Activated T-cell treated with anti-CD3 and anti-CD28 coated beads, Interleukin-2, amount 50 U/mL, for 24 hours (primary cell): ENCODE measurements around the gene AGBL4.

ENCODE experiments used
- DNase-seq: peaks from one replicate; pipeline ENCODE4 v3.0.0-alpha.2; 2020
- H3K27ac Mint-ChIP-seq: 2 replicates; pipeline ENCODE4 v1.8.0; 2020; ENCODE audit warnings: mild to moderate bottlenecking, mixed read lengths
- H3K27me3 Mint-ChIP-seq: 2 replicates; pipeline ENCODE4 v1.8.0; 2020; ENCODE audit warnings: mixed read lengths
- H3K36me3 Mint-ChIP-seq: 2 replicates; pipeline ENCODE4 v1.8.0; 2020; ENCODE audit warnings: low read depth, mixed read lengths
- H3K4me1 Mint-ChIP-seq: 2 replicates; pipeline ENCODE4 v1.8.0; 2020; ENCODE audit warnings: low read depth, mixed read lengths
- H3K4me3 Mint-ChIP-seq: 2 replicates; pipeline ENCODE4 v1.8.0; 2020; ENCODE audit warnings: mild to moderate bottlenecking, moderate library complexity, mixed read lengths
- H3K9me3 Mint-ChIP-seq: 2 replicates; pipeline ENCODE4 v1.8.0; 2020; ENCODE audit warnings: mixed read lengths

Gene AGBL4

DNA sequence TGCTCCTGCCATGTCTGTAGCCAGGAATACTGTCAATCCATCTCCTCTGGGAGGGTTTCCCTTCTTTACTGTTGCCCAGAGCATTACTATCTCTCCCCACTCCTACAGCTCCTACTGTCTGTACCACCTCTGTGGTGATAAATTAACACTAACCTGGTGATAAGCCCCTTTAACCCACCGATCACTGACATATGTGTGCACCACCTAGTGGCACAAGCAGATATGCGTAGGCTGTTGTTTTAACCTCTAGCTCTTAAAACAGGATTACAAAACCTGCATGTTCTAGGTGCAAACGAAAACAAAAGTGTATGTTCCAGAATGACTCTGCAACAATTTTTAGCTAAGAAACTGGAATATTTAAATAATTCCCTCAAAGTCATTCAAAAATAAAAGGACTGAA is 1153.2 kb downstream of the AGBL4 start:
- no peak overlapping the region for H3K27ac Mint-ChIP-seq
- no peaks in the 10 kb centered on the region for H3K9me3 Mint-ChIP-seq
- H3K4me3 Mint-ChIP-seq: no peak overlapping the region
- no peaks in the 10 kb centered on the region for H3K4me1 Mint-ChIP-seq
- no peaks in the 10 kb centered on the region for H3K36me3 Mint-ChIP-seq
- peaks cover 8% of the 10 kb centered on the region for H3K27me3 Mint-ChIP-seq
- DNase-seq: no peak

DNA sequence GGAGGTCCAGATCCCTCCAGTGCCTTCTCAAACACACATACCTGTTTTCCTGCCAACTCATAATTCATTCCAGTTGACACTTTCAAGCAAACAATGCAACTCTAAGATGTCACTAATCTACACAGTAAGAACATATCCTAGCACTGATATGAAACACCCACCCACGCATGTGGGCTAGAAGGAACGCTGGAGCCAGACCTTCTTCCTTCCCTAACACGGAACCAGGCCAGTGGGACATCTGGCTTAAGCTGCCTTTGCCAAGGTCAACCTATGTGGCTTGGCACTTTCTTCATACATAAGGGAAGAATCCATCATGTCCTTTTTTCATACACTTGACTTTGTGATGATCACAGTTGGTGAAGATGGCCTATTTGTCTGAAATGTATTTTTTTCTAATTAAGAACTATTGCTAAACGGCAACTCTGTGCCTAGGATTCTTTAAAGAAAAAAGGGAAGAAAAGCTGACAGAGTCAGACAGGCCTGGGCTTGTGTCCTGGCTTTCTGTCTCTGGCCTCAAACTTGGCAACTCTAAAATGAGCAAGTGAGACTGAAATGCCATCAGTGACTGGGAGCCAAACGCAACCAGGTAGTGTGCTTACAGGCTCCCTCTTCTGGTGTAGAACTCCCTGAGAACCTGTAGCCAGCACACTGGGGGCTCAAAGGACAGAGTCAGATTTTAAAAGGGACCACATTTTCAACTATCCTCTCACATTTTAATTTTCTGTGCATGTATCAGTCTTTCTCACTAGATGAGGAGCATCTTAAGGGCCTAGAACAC is 1154.4 kb downstream of the AGBL4 start:
- no peak overlapping the region for H3K27ac Mint-ChIP-seq
- no peak overlapping the region for H3K4me3 Mint-ChIP-seq
- no peak for DNase-seq
- H3K36me3 Mint-ChIP-seq: no peaks in the 10 kb centered on the region
- peaks cover 6% of the 10 kb centered on the region for H3K27me3 Mint-ChIP-seq
- H3K4me1 Mint-ChIP-seq: no peaks in the 10 kb centered on the region
- no peaks in the 10 kb centered on the region for H3K9me3 Mint-ChIP-seq

GRCh38 chr1:48864913-48865312 is 1158.8 kb downstream of the AGBL4 start:
- Mint-ChIP-seq H3K4me1 (no peaks in the 10 kb centered on the region), H3K36me3 (no peaks in the 10 kb centered on the region), H3K9me3 (peaks cover 11% of the 10 kb centered on the region), H3K4me3 (no peak overlapping the region), H3K27me3 (no peaks in the 10 kb centered on the region), H3K27ac (no peak overlapping the region)
- no peak for DNase-seq

DNA sequence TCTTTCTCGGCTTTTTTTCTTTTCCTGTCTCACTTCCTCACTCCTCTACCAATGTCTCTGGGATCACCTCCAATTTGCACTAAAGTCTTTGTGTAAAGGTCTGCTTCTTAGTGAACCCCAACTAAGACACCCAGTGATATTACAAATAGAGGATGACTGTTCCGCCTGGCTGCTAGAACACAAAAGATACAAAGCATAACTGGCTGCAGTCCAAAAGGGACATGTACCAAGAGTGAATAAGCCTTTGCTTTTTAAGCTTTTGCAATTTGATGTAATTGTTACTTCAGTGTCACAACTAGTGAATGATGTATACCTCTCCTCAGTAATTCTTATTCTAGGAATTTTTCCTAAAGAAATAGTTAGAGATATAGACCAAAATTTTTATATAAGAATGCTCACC is 1164.3 kb downstream of the AGBL4 start:
- H3K36me3 Mint-ChIP-seq: no peaks in the 10 kb centered on the region
- no peak for DNase-seq

DNA sequence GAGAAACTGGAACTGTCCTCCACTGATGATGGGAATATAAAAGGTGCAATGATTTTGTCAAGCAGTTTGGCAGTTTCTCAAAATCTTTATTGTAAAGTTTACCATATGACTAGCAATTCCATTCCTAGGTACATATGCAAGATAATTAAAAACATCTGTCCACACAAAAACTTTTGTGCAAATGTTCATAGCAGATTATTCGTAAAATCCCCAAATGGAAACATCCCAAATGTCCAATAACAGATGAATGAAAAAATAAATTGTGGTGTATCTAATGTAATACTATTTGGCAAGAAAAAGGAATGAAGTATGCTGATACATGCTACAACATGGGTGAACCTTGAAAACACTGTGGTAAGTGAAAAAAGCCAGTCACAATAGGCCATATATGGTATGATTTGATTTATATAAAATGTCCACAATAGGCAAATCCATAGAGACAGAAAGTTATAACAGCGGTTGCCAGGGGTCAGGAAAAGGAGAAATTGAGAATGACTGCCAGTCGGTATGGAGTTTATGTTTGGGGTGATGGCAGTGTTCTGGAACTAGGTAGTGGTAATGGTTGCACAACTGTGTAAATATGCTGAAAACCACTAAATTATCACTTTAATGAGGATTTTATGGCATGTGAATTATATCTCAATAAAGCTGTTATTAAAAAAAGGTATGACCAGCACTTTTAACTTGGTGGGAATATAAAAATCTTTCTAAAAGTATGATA is 1165.4 kb downstream of the AGBL4 start:
- H3K4me3 Mint-ChIP-seq: no peak overlapping the region
- H3K27ac Mint-ChIP-seq: no peak overlapping the region
- peaks cover 2% of the 10 kb centered on the region for H3K27me3 Mint-ChIP-seq
- H3K36me3 Mint-ChIP-seq: no peaks in the 10 kb centered on the region
- DNase-seq: no peak
- H3K4me1 Mint-ChIP-seq: no peaks in the 10 kb centered on the region
- peaks cover 11% of the 10 kb centered on the region for H3K9me3 Mint-ChIP-seq

More for the DNA sequence above, 1164.3 kb downstream of the AGBL4 start:
- Mint-ChIP-seq H3K4me1 (no peaks in the 10 kb centered on the region), H3K9me3 (peaks cover 11% of the 10 kb centered on the region), H3K4me3 (no peak overlapping the region), H3K27ac (no peak overlapping the region), H3K27me3 (peaks cover 2% of the 10 kb centered on the region)

DNA sequence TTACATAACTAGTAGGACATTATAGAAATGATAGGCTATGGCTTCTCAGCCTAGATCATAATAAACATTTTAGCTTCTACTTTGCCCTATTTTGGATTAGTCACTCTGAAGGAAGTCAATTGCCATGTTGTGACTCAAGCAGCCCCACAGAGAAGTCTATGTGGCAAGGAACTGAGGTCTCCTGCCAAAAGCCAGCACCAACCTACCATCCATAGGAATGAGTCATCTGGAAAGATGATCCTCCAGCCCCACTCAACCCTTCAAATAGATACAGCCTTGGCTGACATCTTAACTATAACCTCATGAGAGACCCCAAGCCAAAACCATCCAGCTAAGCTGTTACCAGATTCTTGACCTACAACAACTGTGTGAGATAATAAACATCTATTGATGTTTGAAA is 1170.7 kb downstream of the AGBL4 start:
- no peaks in the 10 kb centered on the region for H3K4me1 Mint-ChIP-seq
- no peaks in the 10 kb centered on the region for H3K36me3 Mint-ChIP-seq
- H3K9me3 Mint-ChIP-seq: no peaks in the 10 kb centered on the region

GRCh38 chr1:48851638-48852037 is 1172.1 kb downstream of the AGBL4 start:
- Mint-ChIP-seq H3K27me3 (no peaks in the 10 kb centered on the region), H3K36me3 (no peaks in the 10 kb centered on the region), H3K9me3 (no peaks in the 10 kb centered on the region)

More for the DNA sequence above, 1170.7 kb downstream of the AGBL4 start:
- Mint-ChIP-seq H3K27me3 (no peaks in the 10 kb centered on the region), H3K27ac (no peak overlapping the region), H3K4me3 (no peak overlapping the region)
- DNase-seq: no peak

GRCh38 chr1:48848035-48848434 is 1175.7 kb downstream of the AGBL4 start:
- Mint-ChIP-seq H3K36me3 (no peaks in the 10 kb centered on the region), H3K9me3 (no peaks in the 10 kb centered on the region), H3K27ac (no peak overlapping the region), H3K4me3 (no peak overlapping the region), H3K27me3 (no peaks in the 10 kb centered on the region), H3K4me1 (no peaks in the 10 kb centered on the region)
- DNase-seq: no peak

More at GRCh38 chr1:48851638-48852037, 1172.1 kb downstream of the AGBL4 start:
- no peak for DNase-seq
- H3K4me1 Mint-ChIP-seq: no peaks in the 10 kb centered on the region
- no peak overlapping the region for H3K27ac Mint-ChIP-seq
- H3K4me3 Mint-ChIP-seq: no peak overlapping the region

GRCh38 chr1:48846441-48846840 is 1177.3 kb downstream of the AGBL4 start:
- H3K36me3 Mint-ChIP-seq: no peaks in the 10 kb centered on the region
- no peak overlapping the region for H3K4me3 Mint-ChIP-seq

DNA sequence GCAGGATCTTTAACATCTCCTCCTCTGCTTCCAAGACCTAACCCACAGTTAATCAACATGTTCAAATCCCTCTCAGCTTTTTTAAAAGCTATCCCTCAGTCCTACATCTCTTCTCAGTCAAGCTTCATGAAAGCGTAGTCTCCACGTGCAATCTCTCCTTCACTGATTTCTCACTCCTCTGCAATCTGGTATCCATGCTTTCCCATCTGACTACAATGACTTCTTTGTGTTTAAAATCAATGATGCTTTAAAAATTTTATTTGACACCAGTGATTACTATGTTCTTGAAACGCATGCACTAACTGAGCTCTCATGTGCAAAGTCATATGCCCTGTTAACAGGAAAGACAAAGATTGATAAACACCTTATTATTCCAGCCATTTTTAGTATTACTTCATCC is 1179.6 kb downstream of the AGBL4 start:
- DNase-seq: no peak
- H3K4me1 Mint-ChIP-seq: no peaks in the 10 kb centered on the region
- H3K27me3 Mint-ChIP-seq: peaks cover 4% of the 10 kb centered on the region
- no peaks in the 10 kb centered on the region for H3K36me3 Mint-ChIP-seq
- H3K9me3 Mint-ChIP-seq: no peaks in the 10 kb centered on the region
- H3K27ac Mint-ChIP-seq: no peak overlapping the region
- H3K4me3 Mint-ChIP-seq: no peak overlapping the region

More at GRCh38 chr1:48846441-48846840, 1177.3 kb downstream of the AGBL4 start:
- Mint-ChIP-seq H3K27ac (no peak overlapping the region), H3K27me3 (peaks cover 4% of the 10 kb centered on the region), H3K4me1 (no peaks in the 10 kb centered on the region), H3K9me3 (no peaks in the 10 kb centered on the region)
- no peak for DNase-seq

GRCh38 chr1:48841966-48842365 is 1181.8 kb downstream of the AGBL4 start:
- Mint-ChIP-seq H3K9me3 (no peaks in the 10 kb centered on the region), H3K4me1 (no peaks in the 10 kb centered on the region), H3K27ac (no peak overlapping the region), H3K27me3 (peaks cover 12% of the 10 kb centered on the region), H3K4me3 (no peak overlapping the region), H3K36me3 (no peaks in the 10 kb centered on the region)
- DNase-seq: no peak

DNA sequence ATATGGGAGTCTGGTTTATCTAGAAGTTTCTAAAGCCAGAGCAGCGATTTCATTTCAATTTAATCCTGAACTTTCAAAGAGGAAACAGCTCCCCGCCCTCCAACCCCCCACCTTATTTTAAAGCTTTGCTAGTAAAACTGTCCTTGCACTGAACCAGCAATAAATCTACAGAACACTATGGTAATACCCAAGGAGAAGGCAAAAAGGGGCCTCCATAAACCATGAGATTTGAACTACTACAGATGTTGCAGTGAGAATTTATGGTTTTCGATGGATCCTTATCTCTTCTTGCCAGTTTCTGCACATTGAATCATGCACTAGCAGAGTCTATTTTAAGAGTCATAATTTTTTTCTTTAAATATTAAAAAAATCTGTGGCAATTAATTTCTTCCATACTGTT is 1182.3 kb downstream of the AGBL4 start:
- DNase-seq: no peak
- Mint-ChIP-seq H3K9me3 (no peaks in the 10 kb centered on the region), H3K27me3 (peaks cover 13% of the 10 kb centered on the region), H3K4me1 (no peaks in the 10 kb centered on the region), H3K27ac (no peak overlapping the region), H3K4me3 (no peak overlapping the region), H3K36me3 (no peaks in the 10 kb centered on the region)

DNA sequence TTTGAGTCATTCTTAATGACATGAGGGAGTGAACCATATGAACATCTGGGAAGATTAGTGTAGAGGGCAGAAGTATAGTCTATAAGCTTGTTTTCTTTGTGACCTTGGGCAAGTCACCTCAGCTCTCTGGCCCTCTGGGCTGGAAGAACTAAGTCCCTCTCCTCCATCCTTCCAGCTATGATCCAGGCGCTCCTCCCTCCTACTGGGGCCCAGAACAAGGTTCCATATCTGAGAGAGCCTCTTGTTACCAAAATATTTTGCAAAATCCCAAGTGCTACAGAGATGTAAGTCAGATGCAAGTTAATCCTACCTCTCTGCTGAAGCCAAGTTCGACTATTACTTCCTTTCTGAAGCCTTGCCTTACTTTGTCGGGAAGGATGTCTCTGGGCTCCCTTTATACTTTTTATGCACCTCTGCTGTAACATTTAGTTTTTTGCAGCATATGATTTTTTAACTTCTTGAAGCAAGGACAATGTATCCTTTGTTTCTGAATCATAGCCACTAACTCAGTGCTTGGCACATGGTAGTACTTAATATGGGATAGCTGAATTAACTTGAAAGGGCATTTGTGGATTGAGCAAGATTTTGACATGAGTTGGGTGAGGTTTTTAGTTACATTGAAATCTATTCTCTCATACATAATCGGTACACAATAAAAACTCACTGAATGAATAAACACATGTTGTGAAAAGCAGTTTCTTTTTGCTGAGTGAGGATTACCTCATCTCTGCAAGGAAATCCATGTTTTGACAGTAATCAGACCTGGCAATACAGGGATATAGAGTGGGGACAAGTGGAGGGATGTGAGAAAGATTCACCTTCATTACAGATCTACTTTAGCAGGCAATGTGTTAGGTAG is 1192.4 kb downstream of the AGBL4 start:
- Mint-ChIP-seq H3K27me3 (peaks cover 23% of the 10 kb centered on the region), H3K27ac (no peak overlapping the region), H3K36me3 (no peaks in the 10 kb centered on the region), H3K4me3 (no peak overlapping the region), H3K9me3 (no peaks in the 10 kb centered on the region), H3K4me1 (no peaks in the 10 kb centered on the region)
- DNase-seq: no peak

GRCh38 chr1:48830715-48831114 is 1193.0 kb downstream of the AGBL4 start:
- Mint-ChIP-seq H3K4me1 (no peaks in the 10 kb centered on the region), H3K27ac (no peak overlapping the region), H3K36me3 (no peaks in the 10 kb centered on the region), H3K9me3 (no peaks in the 10 kb centered on the region), H3K4me3 (no peak overlapping the region), H3K27me3 (peaks cover 18% of the 10 kb centered on the region)
- DNase-seq: no peak
